ENCODE results near the gene LRMDA. TPM values are rescaled to one million over a fixed set of nuclear protein-coding genes. Genes with fewer than 3 reads are reported as not detected.

LRMDA gene
- total and polyA plus RNA-seq, 2 of the 13 experiments (the other 11 are each of a cell fraction or from before 2014, with no cell fraction given) = 13.4 to 22.0 TPM

DNA sequence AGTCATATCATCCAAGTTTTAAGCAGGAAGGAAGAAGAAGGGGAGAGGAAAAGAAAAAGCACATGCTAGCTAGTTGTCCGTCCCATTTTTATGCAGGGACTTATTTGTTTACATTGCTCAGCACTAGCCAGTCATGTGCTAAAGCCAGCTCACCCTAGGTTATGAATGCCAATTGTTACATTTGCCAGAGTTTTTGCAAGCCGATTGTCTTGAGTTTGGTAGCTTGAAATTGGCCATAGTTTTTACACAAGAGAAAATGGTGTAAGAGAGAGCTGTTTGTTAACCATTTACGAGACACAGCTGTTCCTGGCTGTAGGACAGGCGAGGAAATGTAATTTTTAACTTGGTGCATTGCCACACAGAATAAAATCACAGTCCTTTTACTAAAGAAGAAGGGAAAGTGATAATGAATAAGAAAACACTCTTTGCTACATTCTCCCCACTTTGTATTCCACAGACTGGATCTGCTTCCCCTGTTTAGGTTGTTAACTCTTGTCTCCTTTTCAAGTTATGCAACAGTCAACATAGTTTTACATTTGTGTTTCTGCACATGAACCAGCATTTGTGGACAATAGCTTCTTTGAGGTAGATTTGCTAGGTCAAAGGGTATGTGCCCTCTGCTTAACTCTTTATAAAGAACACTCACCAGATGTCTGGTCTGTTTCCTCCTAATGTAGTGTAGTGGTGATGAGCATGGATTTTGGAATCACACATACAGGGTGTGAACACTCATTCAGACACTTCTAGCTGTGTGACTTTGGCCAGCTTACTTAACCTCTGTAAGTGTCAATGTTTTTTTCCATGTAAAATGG, 357.2 kb downstream of the LRMDA start (continued):
- TF ChIP-seq ZNF292 (CRISPR knock-in tag; IDR thresholded peaks at IDR 0.05; ENCODE audit: borderline replicate concordance, low read depth) (peak; percentile 68; the same call in 1 of the 2 replicates), ZNF761 (CRISPR knock-in tag; conservative IDR thresholded peaks at IDR 0.05) (no peak), ZNF296 (CRISPR knock-in tag; conservative IDR thresholded peaks at IDR 0.05) (no peak), ZFY (CRISPR knock-in tag; IDR thresholded peaks at IDR 0.05) (no peak), ZNF484 (CRISPR knock-in tag; IDR thresholded peaks at IDR 0.05; ENCODE audit: borderline replicate concordance, low read depth) (no peak), EEA1 (CRISPR knock-in tag; IDR thresholded peaks at IDR 0.05; ENCODE audit: borderline replicate concordance) (no peak), ZNF274 (CRISPR knock-in tag; IDR thresholded peaks at IDR 0.05) (no peak; the same call in 1 of the 2 replicates), KLF6 (CRISPR knock-in tag; IDR thresholded peaks at IDR 0.05) (0 out of 2 replicates have a peak, but pooled peaks have one; percentile 32), ZNF570 (CRISPR knock-in tag; IDR thresholded peaks at IDR 0.05; ENCODE audit: borderline replicate concordance) (no peak), MED8 (CRISPR knock-in tag; IDR thresholded peaks at IDR 0.05; ENCODE audit: insufficient replicate concordance) (peak; percentile 14), PHF5A (CRISPR knock-in tag; IDR thresholded peaks at IDR 0.05; ENCODE audit: low read depth, unreplicated experiment) (peak; percentile 28)
- TF ChIP-seq, protein P1, sequence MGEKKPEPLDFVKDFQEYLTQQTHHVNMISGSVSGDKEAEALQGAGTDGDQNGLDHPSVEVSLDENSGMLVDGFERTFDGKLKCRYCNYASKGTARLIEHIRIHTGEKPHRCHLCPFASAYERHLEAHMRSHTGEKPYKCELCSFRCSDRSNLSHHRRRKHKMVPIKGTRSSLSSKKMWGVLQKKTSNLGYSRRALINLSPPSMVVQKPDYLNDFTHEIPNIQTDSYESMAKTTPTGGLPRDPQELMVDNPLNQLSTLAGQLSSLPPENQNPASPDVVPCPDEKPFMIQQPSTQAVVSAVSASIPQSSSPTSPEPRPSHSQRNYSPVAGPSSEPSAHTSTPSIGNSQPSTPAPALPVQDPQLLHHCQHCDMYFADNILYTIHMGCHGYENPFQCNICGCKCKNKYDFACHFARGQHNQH (CRISPR knock-in tag; IDR thresholded peaks at IDR 0.05) = peak; percentile 55; the same call in 1 of the 2 replicates
- TF ChIP-seq, protein P2, sequence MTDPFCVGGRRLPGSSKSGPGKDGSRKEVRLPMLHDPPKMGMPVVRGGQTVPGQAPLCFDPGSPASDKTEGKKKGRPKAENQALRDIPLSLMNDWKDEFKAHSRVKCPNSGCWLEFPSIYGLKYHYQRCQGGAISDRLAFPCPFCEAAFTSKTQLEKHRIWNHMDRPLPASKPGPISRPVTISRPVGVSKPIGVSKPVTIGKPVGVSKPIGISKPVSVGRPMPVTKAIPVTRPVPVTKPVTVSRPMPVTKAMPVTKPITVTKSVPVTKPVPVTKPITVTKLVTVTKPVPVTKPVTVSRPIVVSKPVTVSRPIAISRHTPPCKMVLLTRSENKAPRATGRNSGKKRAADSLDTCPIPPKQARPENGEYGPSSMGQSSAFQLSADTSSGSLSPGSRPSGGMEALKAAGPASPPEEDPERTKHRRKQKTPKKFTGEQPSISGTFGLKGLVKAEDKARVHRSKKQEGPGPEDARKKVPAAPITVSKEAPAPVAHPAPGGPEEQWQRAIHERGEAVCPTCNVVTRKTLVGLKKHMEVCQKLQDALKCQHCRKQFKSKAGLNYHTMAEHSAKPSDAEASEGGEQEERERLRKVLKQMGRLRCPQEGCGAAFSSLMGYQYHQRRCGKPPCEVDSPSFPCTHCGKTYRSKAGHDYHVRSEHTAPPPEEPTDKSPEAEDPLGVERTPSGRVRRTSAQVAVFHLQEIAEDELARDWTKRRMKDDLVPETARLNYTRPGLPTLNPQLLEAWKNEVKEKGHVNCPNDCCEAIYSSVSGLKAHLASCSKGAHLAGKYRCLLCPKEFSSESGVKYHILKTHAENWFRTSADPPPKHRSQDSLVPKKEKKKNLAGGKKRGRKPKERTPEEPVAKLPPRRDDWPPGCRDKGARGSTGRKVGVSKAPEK (CRISPR knock-in tag; IDR thresholded peaks at IDR 0.05; ENCODE audit: borderline replicate concordance) = no peak
- TF ChIP-seq, protein P3, sequence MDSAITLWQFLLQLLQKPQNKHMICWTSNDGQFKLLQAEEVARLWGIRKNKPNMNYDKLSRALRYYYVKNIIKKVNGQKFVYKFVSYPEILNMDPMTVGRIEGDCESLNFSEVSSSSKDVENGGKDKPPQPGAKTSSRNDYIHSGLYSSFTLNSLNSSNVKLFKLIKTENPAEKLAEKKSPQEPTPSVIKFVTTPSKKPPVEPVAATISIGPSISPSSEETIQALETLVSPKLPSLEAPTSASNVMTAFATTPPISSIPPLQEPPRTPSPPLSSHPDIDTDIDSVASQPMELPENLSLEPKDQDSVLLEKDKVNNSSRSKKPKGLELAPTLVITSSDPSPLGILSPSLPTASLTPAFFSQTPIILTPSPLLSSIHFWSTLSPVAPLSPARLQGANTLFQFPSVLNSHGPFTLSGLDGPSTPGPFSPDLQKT (CRISPR knock-in tag; IDR thresholded peaks at IDR 0.05; ENCODE audit: borderline replicate concordance) = no peak
- TF ChIP-seq, protein P4, sequence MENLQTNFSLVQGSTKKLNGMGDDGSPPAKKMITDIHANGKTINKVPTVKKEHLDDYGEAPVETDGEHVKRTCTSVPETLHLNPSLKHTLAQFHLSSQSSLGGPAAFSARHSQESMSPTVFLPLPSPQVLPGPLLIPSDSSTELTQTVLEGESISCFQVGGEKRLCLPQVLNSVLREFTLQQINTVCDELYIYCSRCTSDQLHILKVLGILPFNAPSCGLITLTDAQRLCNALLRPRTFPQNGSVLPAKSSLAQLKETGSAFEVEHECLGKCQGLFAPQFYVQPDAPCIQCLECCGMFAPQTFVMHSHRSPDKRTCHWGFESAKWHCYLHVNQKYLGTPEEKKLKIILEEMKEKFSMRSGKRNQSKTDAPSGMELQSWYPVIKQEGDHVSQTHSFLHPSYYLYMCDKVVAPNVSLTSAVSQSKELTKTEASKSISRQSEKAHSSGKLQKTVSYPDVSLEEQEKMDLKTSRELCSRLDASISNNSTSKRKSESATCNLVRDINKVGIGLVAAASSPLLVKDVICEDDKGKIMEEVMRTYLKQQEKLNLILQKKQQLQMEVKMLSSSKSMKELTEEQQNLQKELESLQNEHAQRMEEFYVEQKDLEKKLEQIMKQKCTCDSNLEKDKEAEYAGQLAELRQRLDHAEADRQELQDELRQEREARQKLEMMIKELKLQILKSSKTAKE (CRISPR knock-in tag; IDR thresholded peaks at IDR 0.05; ENCODE audit: borderline replicate concordance) = peak; percentile 94
- TF ChIP-seq, protein P5, sequence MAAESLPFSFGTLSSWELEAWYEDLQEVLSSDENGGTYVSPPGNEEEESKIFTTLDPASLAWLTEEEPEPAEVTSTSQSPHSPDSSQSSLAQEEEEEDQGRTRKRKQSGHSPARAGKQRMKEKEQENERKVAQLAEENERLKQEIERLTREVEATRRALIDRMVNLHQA (CRISPR knock-in tag; IDR thresholded peaks at IDR 0.05) = no peak
- TF ChIP-seq, protein P6, sequence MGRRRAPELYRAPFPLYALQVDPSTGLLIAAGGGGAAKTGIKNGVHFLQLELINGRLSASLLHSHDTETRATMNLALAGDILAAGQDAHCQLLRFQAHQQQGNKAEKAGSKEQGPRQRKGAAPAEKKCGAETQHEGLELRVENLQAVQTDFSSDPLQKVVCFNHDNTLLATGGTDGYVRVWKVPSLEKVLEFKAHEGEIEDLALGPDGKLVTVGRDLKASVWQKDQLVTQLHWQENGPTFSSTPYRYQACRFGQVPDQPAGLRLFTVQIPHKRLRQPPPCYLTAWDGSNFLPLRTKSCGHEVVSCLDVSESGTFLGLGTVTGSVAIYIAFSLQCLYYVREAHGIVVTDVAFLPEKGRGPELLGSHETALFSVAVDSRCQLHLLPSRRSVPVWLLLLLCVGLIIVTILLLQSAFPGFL (CRISPR knock-in tag; IDR thresholded peaks at IDR 0.05) = no peak

All from HepG2 (cell line).